IMR-90 (cell line): ENCODE measurements around the gene MRPL11. TPM values are rescaled to one million over a fixed set of nuclear protein-coding genes. Genes with fewer than 3 reads are reported as not detected.

Experiments
- ATAC-seq: fragments of 200-7000 bp; cut with Tn5 transposase; 2 replicates; pipeline ENCODE4 v1.9.1; 2020; ENCODE audit warnings: low read depth, mild to moderate bottlenecking, moderate library complexity
- BruUV-seq: library from RNA; stranded (reverse); fragments of 400-500 nt; replicated peaks from 2 replicates; lab custom pipeline; 2021; lab: Mats Ljungman, UMichigan
- CTCF ChIA-PET: fragments of 300-600 bp; formaldehyde crosslinking; extraction: SDS; loops from one replicate; lab custom pipeline; 2021; ENCODE audit warnings: antibody characterized with exemption; lab: Yijun Ruan, JAX
- POLR2A ChIA-PET: fragments of 300-600 bp; sonication (Branson Sonifier 250); formaldehyde crosslinking; loops from one replicate; lab custom pipeline; 2022; ENCODE audit warnings: antibody characterized with exemption; ENCODE audit not compliant: unreplicated experiment; lab: Charles Lee
- DNase-seq: peaks from one replicate; pipeline ENCODE4 v3.0.0; 2013
- H2AFZ ChIP-seq: replicated peaks from 2 replicates; pipeline ENCODE3; 2013; ENCODE audit warnings: low read length, mild to moderate bottlenecking; ENCODE audit not compliant: poor library complexity
- H2AK5ac ChIP-seq: 2 replicates; pipeline ENCODE4 v1.6.1; 2013; ENCODE audit warnings: low read depth, low read length, inconsistent platforms
- H2AK9ac ChIP-seq: replicated peaks from 2 replicates; pipeline ENCODE3; 2013; ENCODE audit warnings: mild to moderate bottlenecking, low read depth, low read length, moderate library complexity; ENCODE audit not compliant: poor library complexity
- H2BK120ac ChIP-seq: 2 replicates; pipeline ENCODE4 v1.6.1; 2013; ENCODE audit warnings: low read depth, low read length, inconsistent platforms
- H2BK15ac ChIP-seq: 3 replicates; pipeline ENCODE4 v1.6.1; 2013; ENCODE audit warnings: low read depth, low read length, inconsistent platforms
- H2BK20ac ChIP-seq: 2 replicates; pipeline ENCODE4 v1.6.1; 2013; ENCODE audit warnings: low read depth, mild to moderate bottlenecking, inconsistent platforms, low read length, moderate library complexity
- H2BK5ac ChIP-seq: 2 replicates; pipeline ENCODE4 v1.6.1; 2013; ENCODE audit warnings: mild to moderate bottlenecking, low read depth, low read length, inconsistent platforms; ENCODE audit not compliant: poor library complexity, severe bottlenecking
- H3K14ac ChIP-seq: replicated peaks from 2 replicates; pipeline ENCODE4 v1.6.1; 2013; ENCODE audit warnings: low read depth, low read length, inconsistent platforms
- H3K18ac ChIP-seq: 2 replicates; pipeline ENCODE4 v1.6.1; 2013; ENCODE audit warnings: low read depth, low read length, control low read depth
- H3K23ac ChIP-seq: 2 replicates; pipeline ENCODE4 v1.6.1; 2013; ENCODE audit warnings: low read depth, low read length, inconsistent platforms
- H3K27ac ChIP-seq: 2 replicates; pipeline ENCODE4 v1.5.1; 2013; ENCODE audit warnings: mild to moderate bottlenecking, control low read depth, low read length; ENCODE audit not compliant: insufficient read depth
- H3K27me3 ChIP-seq: 2 replicates; pipeline ENCODE4 v1.6.1; 2013; ENCODE audit warnings: low read length; ENCODE audit not compliant: control insufficient read depth, insufficient read depth
- H3K36me3 ChIP-seq: 2 replicates; pipeline ENCODE4 v1.6.1; 2013; ENCODE audit warnings: low read length, mixed read lengths; ENCODE audit not compliant: control insufficient read depth, insufficient read depth
- H3K4ac ChIP-seq: 2 replicates; pipeline ENCODE4 v1.6.1; 2013; ENCODE audit warnings: low read depth, low read length, inconsistent platforms
- H3K4me1 ChIP-seq: 2 replicates; pipeline ENCODE4 v1.6.1; 2013; ENCODE audit warnings: low read length, mixed read lengths; ENCODE audit not compliant: control insufficient read depth, insufficient read depth
- H3K4me2 ChIP-seq: 2 replicates; pipeline ENCODE4 v1.6.1; 2013; ENCODE audit warnings: low read depth, mild to moderate bottlenecking, control low read depth, low read length, moderate library complexity
- H3K4me3 ChIP-seq: 2 replicates; pipeline ENCODE4 v1.5.1; 2013; ENCODE audit warnings: low read depth, mild to moderate bottlenecking, control low read depth, low read length, moderate library complexity; ENCODE audit not compliant: insufficient read depth
- H3K56ac ChIP-seq: 2 replicates; pipeline ENCODE4 v1.6.1; 2013; ENCODE audit warnings: low read length, inconsistent platforms; ENCODE audit not compliant: insufficient read depth; ENCODE audit errors: extremely low read depth
- H3K79me1 ChIP-seq, 2 experiments: 2 replicates each; pipeline ENCODE4 v1.6.1; 2013; ENCODE audit warnings: low read length in 2 of 2, inconsistent platforms in 1 of 2, low read depth in 1 of 2
- H3K9ac ChIP-seq: 2 replicates; pipeline ENCODE4 v1.6.1; 2013; ENCODE audit warnings: low read depth, low read length, control low read depth
- H3K9me1 ChIP-seq: 2 replicates; pipeline ENCODE4 v1.6.1; 2013; ENCODE audit warnings: low read length, inconsistent platforms; ENCODE audit not compliant: insufficient read depth
- H3K9me3 ChIP-seq: 2 replicates; pipeline ENCODE4 v1.6.1; 2013; ENCODE audit warnings: low read length; ENCODE audit not compliant: control insufficient read depth, insufficient read depth
- H4K20me1 ChIP-seq: 2 replicates; pipeline ENCODE4 v1.6.1; 2013; ENCODE audit warnings: low read length, inconsistent platforms; ENCODE audit not compliant: insufficient read depth
- H4K5ac ChIP-seq: 2 replicates; pipeline ENCODE4 v1.6.1; 2013; ENCODE audit warnings: mild to moderate bottlenecking, low read depth, low read length, control low read depth
- H4K8ac ChIP-seq, 2 experiments: 2 replicates each; pipeline ENCODE4 v1.6.1; 2013; ENCODE audit warnings: low read depth in 2 of 2, low read length in 2 of 2, control low read depth in 1 of 2, inconsistent platforms in 1 of 2
- H4K91ac ChIP-seq: 2 replicates; pipeline ENCODE4 v1.6.1; 2013; ENCODE audit warnings: low read depth, low read length, inconsistent platforms; ENCODE audit not compliant: insufficient read depth
- FOS ChIP-seq: fragments of 150-350 bp; IDR thresholded peaks from 2 replicates; pipeline ENCODE4 v1.6.1; 2016; ENCODE audit warnings: low read depth, low read length
- MAFK ChIP-seq: IDR thresholded peaks from 2 replicates; pipeline ENCODE4 v1.6.1; 2012; ENCODE audit warnings: low read depth, low read length, improper control_type of control experiment
- MAZ ChIP-seq: IDR thresholded peaks from 2 replicates; pipeline ENCODE4 v1.6.1; 2012; ENCODE audit warnings: low read depth, mild to moderate bottlenecking, low read length, improper control_type of control experiment, moderate library complexity, borderline replicate concordance
- MXI1 ChIP-seq: IDR thresholded peaks from 2 replicates; pipeline ENCODE4 v1.6.1; 2012; ENCODE audit warnings: low read depth, mild to moderate bottlenecking, low read length, moderate library complexity, borderline replicate concordance
- RAD21 ChIP-seq: IDR thresholded peaks from 2 replicates; pipeline ENCODE4 v1.6.1; 2012; ENCODE audit warnings: low read length, improper control_type of control experiment
- WGBS, 2 experiments: methylation state at CpG; one replicate each; pipeline versions ENCODE4 v1.1.5 to v1.1.7; 2013; ENCODE audit warnings: missing lambda C conversion rate in 2 of 2; ENCODE audit not compliant: insufficient read length in 1 of 2; ENCODE audit errors: extremely low coverage in 2 of 2; 5-methylcytosine and 5-hydroxymethylcytosine counted together
- dilution Hi-C: fragments of 300-500 bp; cut with HindIII; formaldehyde crosslinking; loops from one replicate; pipeline ENCODE4 v1.14.3; 2018; ENCODE audit warnings: low sequenced_read_pairs; ENCODE audit not compliant: unreplicated experiment
- in situ Hi-C: fragments of 300-500 bp; cut with MboI; formaldehyde crosslinking; loops from 3 replicates; pipeline ENCODE4 v1.14.3; 2019; ENCODE audit warnings: low sequenced_read_pairs, inconsistent platforms, mixed read lengths
- intact Hi-C: fragments of 100-400 bp; cut with micrococcal nuclease; formaldehyde crosslinking; loops from 2 replicates; pipeline ENCODE4 v1.10.0; 2022
- polyA plus RNA-seq, 3 experiments: library from polyadenylated mRNA; depleted of rRNA; stranded (reverse); fragments of >200 nt; gene quantifications; 2 replicates each; pipeline ENCODE4 v1.2.3, GENCODE V29; 2012; ENCODE audit warnings: low replicate concordance in 1 of 3
- total RNA-seq: library from RNA; depleted of rRNA; stranded (reverse); fragments of >200 nt; gene quantifications from 2 replicates; pipeline ENCODE4 v1.2.3, GENCODE V29; 2012

The MRPL11 gene
- total and polyA plus RNA-seq, 2 of the 4 experiments (the other 2 are of a cell fraction), result 45.5 to 45.6 TPM

- H3K36me3 ChIP-seq, result no peaks in the 10 kb centered on the region
- BruUV-seq, result no TSS peak
- no peak overlapping the region for H3K4me3 ChIP-seq
- ATAC-seq (no peak), DNase-seq (no peak)
- intact Hi-C loops (no loop called here), in situ Hi-C loops (no loop called here), dilution Hi-C loops (no loop called here)
- H2AFZ ChIP-seq, result no peak overlapping the region
- peaks cover 59% of the 10 kb centered on the region for H3K27me3 ChIP-seq
- ChIA-PET CTCF (no interaction called here), POLR2A (no interaction called here)
- TF ChIP-seq FOS (no peak), MAZ (no peak), MXI1 (no peak), MAFK (no peak), RAD21 (no peak)
- H2BK20ac ChIP-seq, result no peak overlapping the region
- no peak overlapping the region for H4K8ac ChIP-seq
- WGBS, 2 experiments, result no CpG with 5 or more reads among the region's 4 CpGs
- no peak overlapping the region for H2BK15ac ChIP-seq
- H3K14ac ChIP-seq, result no peak overlapping the region
- no peak overlapping the region for H2AK5ac ChIP-seq
- H4K5ac ChIP-seq, result no peak overlapping the region
- no peak overlapping the region for H3K4me2 ChIP-seq
- no peak overlapping the region for H3K9ac ChIP-seq
- H3K18ac ChIP-seq, result no peak overlapping the region
- no peaks in the 10 kb centered on the region for H4K20me1 ChIP-seq
- no peaks in the 10 kb centered on the region for H3K79me1 ChIP-seq
- H3K9me1 ChIP-seq, result no peaks in the 10 kb centered on the region
- no peak overlapping the region for H3K23ac ChIP-seq
- no peak overlapping the region for H2BK120ac ChIP-seq
- no peak overlapping the region for H3K56ac ChIP-seq
- no peak overlapping the region for H3K4ac ChIP-seq
- H3K9me3 ChIP-seq, result no peaks in the 10 kb centered on the region
- H2BK5ac ChIP-seq, result no peak overlapping the region
- H3K4me1 ChIP-seq, result no peaks in the 10 kb centered on the region
- no peak overlapping the region for H4K91ac ChIP-seq
- no peak overlapping the region for H2AK9ac ChIP-seq
- no peak overlapping the region for H3K27ac ChIP-seq
Observed at GRCh38 chr11:66451663-66452062, 13.0 kb upstream of the MRPL11 start.
